Measurements from ENCODE around the gene NRXN3.
"Not testable (repeated sequence)": the region's sequence is repeated elsewhere in the genome, so short reads cannot be mapped to it uniquely, and the experiment has no call there.

NRXN3 gene

GRCh38 chr14:78567343-78567742, 397.2 kb downstream of the NRXN3 start:
- Histone ChIP-seq H3K36me3 (ENCODE audit: insufficient read depth, low read length) (no peaks in the 10 kb centered on the region), H3K4me3 (ENCODE audit: low read depth, low read length, poor library complexity, severe bottlenecking) (no peak overlapping the region), H3K4me1 (ENCODE audit: insufficient read depth, low read length, severe bottlenecking) (no peaks in the 10 kb centered on the region), H3F3A (ENCODE audit: insufficient read depth, low read length) (no peaks in the 10 kb centered on the region), H3K79me2 (ENCODE audit: insufficient read depth, low read length) (no peaks in the 10 kb centered on the region), H3K4me2 (ENCODE audit: low read length) (no peak overlapping the region), H3K9ac (ENCODE audit: low read length) (no peak overlapping the region), H3K9me3 (ENCODE audit: low read length) (no peaks in the 10 kb centered on the region), H3K9me2 (ENCODE audit: low read depth, low read length) (no peaks in the 10 kb centered on the region), H3K27me3 (ENCODE audit: insufficient read depth, low read length) (0 out of 2 replicates have a peak, but pooled peaks cover 3% of the 10 kb centered on the region), H2AFZ (ENCODE audit: low read length) (no peak overlapping the region), H4K20me1 (ENCODE audit: insufficient read depth, low read length) (no peaks in the 10 kb centered on the region), H3K27ac (ENCODE audit: low read depth, low read length, poor library complexity, severe bottlenecking) (no peak overlapping the region)
- TF ChIP-seq, protein P1, sequence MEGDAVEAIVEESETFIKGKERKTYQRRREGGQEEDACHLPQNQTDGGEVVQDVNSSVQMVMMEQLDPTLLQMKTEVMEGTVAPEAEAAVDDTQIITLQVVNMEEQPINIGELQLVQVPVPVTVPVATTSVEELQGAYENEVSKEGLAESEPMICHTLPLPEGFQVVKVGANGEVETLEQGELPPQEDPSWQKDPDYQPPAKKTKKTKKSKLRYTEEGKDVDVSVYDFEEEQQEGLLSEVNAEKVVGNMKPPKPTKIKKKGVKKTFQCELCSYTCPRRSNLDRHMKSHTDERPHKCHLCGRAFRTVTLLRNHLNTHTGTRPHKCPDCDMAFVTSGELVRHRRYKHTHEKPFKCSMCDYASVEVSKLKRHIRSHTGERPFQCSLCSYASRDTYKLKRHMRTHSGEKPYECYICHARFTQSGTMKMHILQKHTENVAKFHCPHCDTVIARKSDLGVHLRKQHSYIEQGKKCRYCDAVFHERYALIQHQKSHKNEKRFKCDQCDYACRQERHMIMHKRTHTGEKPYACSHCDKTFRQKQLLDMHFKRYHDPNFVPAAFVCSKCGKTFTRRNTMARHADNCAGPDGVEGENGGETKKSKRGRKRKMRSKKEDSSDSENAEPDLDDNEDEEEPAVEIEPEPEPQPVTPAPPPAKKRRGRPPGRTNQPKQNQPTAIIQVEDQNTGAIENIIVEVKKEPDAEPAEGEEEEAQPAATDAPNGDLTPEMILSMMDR (IDR thresholded peaks at IDR 0.05; ENCODE audit: low read length), result no peak
- TF ChIP-seq EZH2 (IDR thresholded peaks at IDR 0.05; ENCODE audit: borderline replicate concordance, low read length), result no peak

DNA sequence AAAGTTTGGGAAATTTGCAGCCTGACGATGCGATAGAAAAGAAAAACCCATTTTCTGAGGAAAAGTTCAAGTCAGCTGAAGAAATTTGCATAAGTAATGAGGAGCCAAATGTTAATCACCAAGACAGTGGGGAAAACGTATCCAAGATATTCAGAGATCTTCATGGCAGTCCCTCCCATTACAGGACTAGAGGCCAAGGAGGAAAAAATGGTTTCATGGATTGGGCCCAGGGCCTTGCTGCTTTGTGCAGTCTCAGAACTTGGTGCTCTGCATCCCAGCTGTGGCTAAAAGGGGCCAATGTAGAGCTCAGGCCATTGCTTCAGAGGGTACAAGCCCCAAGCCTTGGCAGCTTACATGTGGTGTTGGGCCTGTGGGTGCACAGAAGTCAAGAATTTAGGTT, 403.6 kb downstream of the NRXN3 start:
- H3K4me2 ChIP-seq (ENCODE audit: low read length); H3K4me3 ChIP-seq (ENCODE audit: low read depth, low read length, poor library complexity, severe bottlenecking); H2AFZ ChIP-seq (ENCODE audit: low read length): not testable (repeated sequence)

DNA sequence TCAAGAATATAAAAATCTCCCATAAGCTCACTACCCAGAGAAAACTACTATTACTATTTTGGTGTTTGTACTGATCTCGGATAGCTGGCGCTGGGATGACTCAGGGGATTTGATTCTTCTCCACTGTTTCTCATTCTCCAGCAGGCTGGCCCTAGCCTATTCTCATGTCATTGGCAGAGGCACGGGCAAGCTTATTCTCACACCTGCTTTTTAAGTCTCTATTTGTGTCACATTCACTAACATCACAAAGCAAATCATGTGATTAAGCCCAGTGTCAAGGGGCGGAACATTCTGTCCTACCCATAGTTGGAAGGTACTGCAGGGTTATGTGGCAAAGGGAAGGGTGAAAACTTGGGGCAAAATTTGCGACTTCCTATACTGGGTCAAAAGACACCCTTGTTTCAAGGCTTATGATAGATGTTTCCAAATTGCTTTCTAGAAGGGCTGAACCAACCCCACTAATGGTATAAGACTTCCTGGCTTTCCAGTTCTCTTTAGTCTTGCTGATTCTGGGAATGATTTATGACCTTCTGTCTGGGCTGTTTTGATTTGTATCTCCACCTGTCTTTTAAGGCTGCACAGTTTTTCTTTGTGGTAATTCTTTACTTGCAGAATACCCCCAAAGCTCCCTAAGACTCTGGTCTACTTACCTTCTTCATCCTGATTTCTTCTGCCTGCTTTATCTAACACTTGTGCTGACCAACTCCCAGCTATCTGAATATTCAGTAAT, 406.4 kb downstream of the NRXN3 start:
- no peak overlapping the region for H3K4me3 ChIP-seq (ENCODE audit: low read depth, low read length, poor library complexity, severe bottlenecking)
- no peak overlapping the region for H3K27ac ChIP-seq (ENCODE audit: low read depth, low read length, poor library complexity, severe bottlenecking)
- no peak overlapping the region for H3K4me2 ChIP-seq (ENCODE audit: low read length)
- no peak for TF ChIP-seq EZH2 (IDR thresholded peaks at IDR 0.05; ENCODE audit: borderline replicate concordance, low read length)
- TF ChIP-seq, protein P1 (IDR thresholded peaks at IDR 0.05; ENCODE audit: low read length), result no peak
- no peaks in the 10 kb centered on the region for H3K79me2 ChIP-seq (ENCODE audit: insufficient read depth, low read length)
- peaks cover 2% of the 10 kb centered on the region; the same call in 1 of the 2 replicates for H3K9me3 ChIP-seq (ENCODE audit: low read length)
- H3K27me3 ChIP-seq (ENCODE audit: insufficient read depth, low read length), result no peaks in the 10 kb centered on the region
- no peaks in the 10 kb centered on the region for H3K4me1 ChIP-seq (ENCODE audit: insufficient read depth, low read length, severe bottlenecking)
- H2AFZ ChIP-seq (ENCODE audit: low read length), result no peak overlapping the region
- no peaks in the 10 kb centered on the region for H3K9me2 ChIP-seq (ENCODE audit: low read depth, low read length)
- H3K9ac ChIP-seq (ENCODE audit: low read length), result no peak overlapping the region
- no peaks in the 10 kb centered on the region for H3F3A ChIP-seq (ENCODE audit: insufficient read depth, low read length)
- no peaks in the 10 kb centered on the region for H4K20me1 ChIP-seq (ENCODE audit: insufficient read depth, low read length)
- H3K36me3 ChIP-seq (ENCODE audit: insufficient read depth, low read length), result no peaks in the 10 kb centered on the region

More for the DNA sequence above, 403.6 kb downstream of the NRXN3 start:
- H3K9me3 ChIP-seq (ENCODE audit: low read length); H3K36me3 ChIP-seq (ENCODE audit: insufficient read depth, low read length); H4K20me1 ChIP-seq (ENCODE audit: insufficient read depth, low read length); H3K27me3 ChIP-seq (ENCODE audit: insufficient read depth, low read length); H3K9ac ChIP-seq (ENCODE audit: low read length); H3F3A ChIP-seq (ENCODE audit: insufficient read depth, low read length); H3K27ac ChIP-seq (ENCODE audit: low read depth, low read length, poor library complexity, severe bottlenecking); H3K4me1 ChIP-seq (ENCODE audit: insufficient read depth, low read length, severe bottlenecking); H3K79me2 ChIP-seq (ENCODE audit: insufficient read depth, low read length); H3K9me2 ChIP-seq (ENCODE audit: low read depth, low read length): not testable (repeated sequence)

DNA sequence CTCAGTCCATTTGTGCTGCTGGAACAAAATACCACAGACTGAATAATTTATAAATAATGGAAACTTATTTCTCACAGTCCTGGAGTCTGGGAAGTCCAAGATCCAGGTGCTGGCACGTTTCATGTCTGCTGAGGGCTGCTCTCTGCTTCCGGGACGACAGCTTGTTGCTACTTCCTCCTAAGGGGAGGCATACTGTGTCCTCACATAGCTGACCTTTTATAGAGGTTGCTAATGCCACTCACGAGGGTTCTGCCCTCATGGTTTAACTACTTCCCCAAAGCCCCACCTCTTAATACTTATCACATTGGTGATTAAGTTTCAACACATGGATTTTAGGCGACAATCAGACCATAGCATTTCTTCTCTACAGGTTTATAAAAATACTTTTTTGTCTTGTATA, 411.1 kb downstream of the NRXN3 start:
- Histone ChIP-seq H3K9me3 (ENCODE audit: low read length) (no peaks in the 10 kb centered on the region), H3K27ac (ENCODE audit: low read depth, low read length, poor library complexity, severe bottlenecking) (no peak overlapping the region), H4K20me1 (ENCODE audit: insufficient read depth, low read length) (no peaks in the 10 kb centered on the region), H3F3A (ENCODE audit: insufficient read depth, low read length) (no peaks in the 10 kb centered on the region), H3K4me2 (ENCODE audit: low read length) (no peak overlapping the region), H3K27me3 (ENCODE audit: insufficient read depth, low read length) (no peaks in the 10 kb centered on the region), H2AFZ (ENCODE audit: low read length) (no peak overlapping the region), H3K36me3 (ENCODE audit: insufficient read depth, low read length) (no peaks in the 10 kb centered on the region), H3K4me1 (ENCODE audit: insufficient read depth, low read length, severe bottlenecking) (no peaks in the 10 kb centered on the region), H3K79me2 (ENCODE audit: insufficient read depth, low read length) (no peaks in the 10 kb centered on the region), H3K9ac (ENCODE audit: low read length) (no peak overlapping the region), H3K9me2 (ENCODE audit: low read depth, low read length) (no peaks in the 10 kb centered on the region), H3K4me3 (ENCODE audit: low read depth, low read length, poor library complexity, severe bottlenecking) (no peak overlapping the region)
- no peak for TF ChIP-seq EZH2 (IDR thresholded peaks at IDR 0.05; ENCODE audit: borderline replicate concordance, low read length)
- TF ChIP-seq, protein P1 (IDR thresholded peaks at IDR 0.05; ENCODE audit: low read length), result no peak

All from OCI-LY1 (cell line).